GM20000 (cell line): ENCODE results near the gene THAP4.

Experiments used
- DNase-seq: peaks from one replicate; pipeline ENCODE4 v3.0.0; 2012; ENCODE audit warnings: low spot score
- TF ChIP-seq, protein P1 (sequence below): IDR thresholded peaks from 2 replicates; pipeline ENCODE4 v1.5.1; 2012; ENCODE audit warnings: mild to moderate bottlenecking, control low read depth; ENCODE audit errors: extremely low read depth, missing control alignments

The THAP4 gene

DNA sequence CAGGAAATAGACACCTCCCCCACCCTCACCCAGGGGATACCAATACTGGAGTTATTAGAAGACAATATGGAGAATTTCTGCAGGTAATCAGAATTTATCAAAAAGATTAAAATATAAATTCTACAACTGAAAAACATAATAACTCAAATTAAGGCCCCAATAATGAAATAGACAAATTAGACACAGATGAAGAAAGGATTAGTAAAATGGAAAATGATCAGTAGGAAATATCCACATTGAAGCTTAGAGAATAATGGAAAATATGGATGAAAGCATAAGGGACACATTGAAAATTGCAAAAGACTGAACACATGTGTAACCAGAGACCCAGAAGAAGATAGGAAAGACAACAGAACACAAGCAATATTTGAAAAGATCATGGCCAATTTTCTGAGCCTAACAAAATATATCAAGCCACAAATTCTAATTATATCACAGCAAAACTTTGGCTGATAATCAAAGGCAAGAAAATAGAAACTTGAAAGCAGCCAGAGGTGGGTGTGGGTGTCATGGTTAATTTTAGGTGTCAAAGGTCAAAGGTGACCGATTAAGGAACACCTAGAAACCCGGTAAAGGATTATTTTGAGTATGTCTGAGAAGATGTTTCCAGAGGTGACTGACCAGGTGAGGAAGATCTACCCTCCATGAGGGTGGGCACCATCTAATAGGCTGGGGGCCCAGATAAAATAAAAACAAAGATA lies 50.2 kb downstream of the THAP4 start:
- TF ChIP-seq, protein P1, sequence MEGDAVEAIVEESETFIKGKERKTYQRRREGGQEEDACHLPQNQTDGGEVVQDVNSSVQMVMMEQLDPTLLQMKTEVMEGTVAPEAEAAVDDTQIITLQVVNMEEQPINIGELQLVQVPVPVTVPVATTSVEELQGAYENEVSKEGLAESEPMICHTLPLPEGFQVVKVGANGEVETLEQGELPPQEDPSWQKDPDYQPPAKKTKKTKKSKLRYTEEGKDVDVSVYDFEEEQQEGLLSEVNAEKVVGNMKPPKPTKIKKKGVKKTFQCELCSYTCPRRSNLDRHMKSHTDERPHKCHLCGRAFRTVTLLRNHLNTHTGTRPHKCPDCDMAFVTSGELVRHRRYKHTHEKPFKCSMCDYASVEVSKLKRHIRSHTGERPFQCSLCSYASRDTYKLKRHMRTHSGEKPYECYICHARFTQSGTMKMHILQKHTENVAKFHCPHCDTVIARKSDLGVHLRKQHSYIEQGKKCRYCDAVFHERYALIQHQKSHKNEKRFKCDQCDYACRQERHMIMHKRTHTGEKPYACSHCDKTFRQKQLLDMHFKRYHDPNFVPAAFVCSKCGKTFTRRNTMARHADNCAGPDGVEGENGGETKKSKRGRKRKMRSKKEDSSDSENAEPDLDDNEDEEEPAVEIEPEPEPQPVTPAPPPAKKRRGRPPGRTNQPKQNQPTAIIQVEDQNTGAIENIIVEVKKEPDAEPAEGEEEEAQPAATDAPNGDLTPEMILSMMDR = no peak
- DNase-seq = no peak

DNA sequence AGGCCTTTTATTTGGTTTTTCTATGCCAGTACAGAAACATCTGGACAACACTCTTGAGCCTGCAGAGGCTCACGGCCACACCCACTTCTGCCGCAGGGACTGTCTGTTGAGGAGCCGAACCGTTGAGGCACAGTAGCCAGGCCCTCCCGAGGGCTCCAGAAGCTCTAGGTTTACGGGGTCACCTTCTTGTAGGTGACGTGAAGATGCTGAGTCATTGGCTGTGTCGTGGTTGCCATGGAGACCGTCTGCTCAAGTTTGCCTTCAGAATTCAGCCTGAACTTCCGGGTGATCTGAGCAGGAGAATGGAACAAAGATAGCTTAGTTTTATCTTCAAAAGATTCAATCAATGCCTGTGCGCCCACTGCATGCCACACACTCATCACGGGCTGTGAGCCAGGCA lies 52.5 kb downstream of the THAP4 start:
- DNase-seq = no peak
- TF ChIP-seq, protein P1 = no peak

- TF ChIP-seq, protein P1 = no peak
- no peak for DNase-seq
Observed at GRCh38 chr2:241582806-241583205, 54.2 kb downstream of the THAP4 start.

- DNase-seq = no peak
- TF ChIP-seq, protein P1 = no peak
Observed at GRCh38 chr2:241582328-241582727, 54.6 kb downstream of the THAP4 start.

GRCh38 chr2:241579281-241579680 lies 57.7 kb downstream of the THAP4 start:
- TF ChIP-seq, protein P1 = no peak
- DNase-seq = no peak

GRCh38 chr2:241577413-241578122 lies 59.4 kb downstream of the THAP4 start:
- TF ChIP-seq, protein P1 = no peak
- no peak for DNase-seq

DNA sequence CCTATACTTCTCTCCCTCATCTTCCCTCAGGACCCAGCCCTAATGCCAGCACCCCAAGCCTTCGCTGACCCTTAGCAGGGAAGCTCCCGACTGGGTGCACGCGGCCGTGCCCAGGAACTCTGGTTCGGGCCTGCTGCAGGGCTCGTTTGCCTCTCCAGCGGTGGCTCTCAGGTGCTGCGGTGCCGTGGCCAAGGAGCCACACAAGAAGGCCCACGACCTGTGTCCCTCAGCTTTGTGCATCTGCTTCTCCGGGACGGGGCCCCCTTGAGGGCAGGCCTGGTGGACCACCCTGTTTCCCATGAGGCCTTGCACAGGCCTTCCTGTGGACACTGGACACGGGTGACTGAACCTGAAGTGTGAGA lies 60.7 kb downstream of the THAP4 start:
- DNase-seq = no peak
- TF ChIP-seq, protein P1 = no peak
